OCI-M1 (cell line): ENCODE measurements around the gene ZNF844.

Experiments
- DNase-seq: peaks from one replicate; lab custom pipeline; 2025; lab: John Stamatoyannopoulos, UW

Gene ZNF844

GRCh38 chr19:12064590-12065538, at the start of gene ZNF844:
Gene ZNF844 (plus strand): TSS chr19:12064731. CDS start chr19:12064874, 143 bp downstream.
- peak; percentile 100 for DNase-seq

GRCh38 chr19:12015015-12015752, 49.3 kb upstream of the ZNF844 start:
- peak; percentile 40 for DNase-seq

GRCh38 chr19:12015753-12016116, 48.8 kb upstream of the ZNF844 start:
- DNase-seq: peak; percentile 45

- DNase-seq: peak; percentile 57
Observed at GRCh38 chr19:12034198-12034597, 30.3 kb upstream of the ZNF844 start.

- DNase-seq: peak; percentile 59
Observed at GRCh38 chr19:12034620-12035019, 29.9 kb upstream of the ZNF844 start.

- DNase-seq: peak; percentile 99
Observed at GRCh38 chr19:12035220-12036172, 29.0 kb upstream of the ZNF844 start, which contains the start of gene ZNF433. Gene ZNF433 (minus strand): TSS chr19:12035679. CDS start chr19:12035539, 140 bp downstream.

- no peak for DNase-seq
Observed at GRCh38 chr19:12042893-12043292, 21.6 kb upstream of the ZNF844 start.

- DNase-seq: peak; percentile 47
Observed at GRCh38 chr19:12043752-12044422, 20.6 kb upstream of the ZNF844 start.

GRCh38 chr19:12047868-12048267, 16.7 kb upstream of the ZNF844 start:
- no peak for DNase-seq

GRCh38 chr19:12052091-12052496, 12.4 kb upstream of the ZNF844 start:
- peak; percentile 61 for DNase-seq

GRCh38 chr19:12052497-12053169, 11.9 kb upstream of the ZNF844 start, which contains the start of gene ZNF878:
Gene ZNF878 (minus strand): TSS chr19:12052961. CDS start chr19:12052801, 160 bp downstream.
- peak; percentile 100 for DNase-seq

GRCh38 chr19:12055784-12056183, 8.7 kb upstream of the ZNF844 start:
- DNase-seq: no peak

GRCh38 chr19:12075538-12076139, 11.1 kb downstream of the ZNF844 start:
- peak; percentile 58 for DNase-seq

GRCh38 chr19:12076331-12076730, 11.8 kb downstream of the ZNF844 start:
- DNase-seq: peak; percentile 55

- DNase-seq: peak; percentile 47
Observed at GRCh38 chr19:12077375-12077774, 12.8 kb downstream of the ZNF844 start.

- DNase-seq: peak; percentile 62
Observed at GRCh38 chr19:12083336-12083735, 18.8 kb downstream of the ZNF844 start.

- no peak for DNase-seq
Observed at GRCh38 chr19:12085074-12085818, 20.7 kb downstream of the ZNF844 start.

- DNase-seq: peak; percentile 95
Observed at GRCh38 chr19:12090807-12091206, 26.3 kb downstream of the ZNF844 start.
